Activated T-helper 1 cell treated with anti-CD3 and anti-CD28 coated beads, Interleukin-12 subunit alpha, Interleukin-12 subunit beta, Interleukin-2, Interleukin-4 antibody, amounts not matched to agents 30 ng/mL and 10 ng/mL and 1 ng/mL, durations not matched to agents 14 hours and 24 hours and 36 hours (primary cell): ENCODE data around the gene MS4A5. TPM values are rescaled to one million over a fixed set of nuclear protein-coding genes. Genes with fewer than 3 reads are reported as not detected.
"Not testable (repeated sequence)": the region's sequence is repeated elsewhere in the genome, so short reads cannot be mapped to it uniquely, and the experiment has no call there.

ENCODE experiments used
- DNase-seq: peaks from one replicate; pipeline ENCODE4 v3.0.0; 2021; ENCODE audit warnings: low spot score
- H3K27ac Mint-ChIP-seq: one replicate; pipeline ENCODE4 v1.8.0; 2021; ENCODE audit warnings: mild to moderate bottlenecking, mixed read lengths
- H3K27me3 Mint-ChIP-seq: one replicate; pipeline ENCODE4 v1.8.0; 2022; ENCODE audit warnings: mild to moderate bottlenecking, moderate library complexity, mixed read lengths; ENCODE audit not compliant: insufficient read depth
- H3K36me3 Mint-ChIP-seq: one replicate; pipeline ENCODE4 v1.8.0; 2021; ENCODE audit warnings: low read depth, mixed read lengths
- H3K4me1 Mint-ChIP-seq: one replicate; pipeline ENCODE4 v1.8.0; 2021; ENCODE audit warnings: low read depth, mixed read lengths
- H3K4me3 Mint-ChIP-seq: one replicate; pipeline ENCODE4 v1.8.0; 2021; ENCODE audit warnings: mild to moderate bottlenecking, moderate library complexity, mixed read lengths
- H3K9me3 Mint-ChIP-seq: one replicate; pipeline ENCODE4 v1.8.0; 2021; ENCODE audit warnings: mixed read lengths
- intact Hi-C: fragments of 100-400 bp; cut with micrococcal nuclease; formaldehyde crosslinking; loops from one replicate; pipeline ENCODE4 v1.15.1; 2024
- total RNA-seq: library from RNA; stranded (reverse); gene quantifications from 2 replicates; pipeline ENCODE4 v1.2.3, GENCODE V29; 2022

The MS4A5 gene
- total RNA-seq, 1 donor from 2014 or later = not detected

DNA sequence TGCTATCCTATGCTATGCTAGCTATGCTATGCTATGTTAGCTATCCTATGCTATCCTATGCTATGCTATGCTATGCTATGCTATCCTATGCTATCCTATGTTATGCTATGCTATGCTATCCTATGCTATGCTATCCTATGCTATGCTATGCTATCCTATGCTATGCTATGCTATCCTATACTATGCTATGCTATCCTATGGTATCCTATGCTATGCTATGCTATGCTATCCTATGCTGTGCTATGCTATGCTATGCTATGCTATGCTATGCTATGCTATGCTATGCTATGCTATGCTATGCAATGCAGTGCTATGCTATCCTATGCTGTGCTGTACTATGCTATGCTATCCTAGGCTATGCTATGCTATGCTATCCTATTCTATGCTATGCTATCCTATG is 17.7 kb downstream of the MS4A5 start:
- DNase-seq = no peak
- H3K4me3 Mint-ChIP-seq = no peak overlapping the region

DNA sequence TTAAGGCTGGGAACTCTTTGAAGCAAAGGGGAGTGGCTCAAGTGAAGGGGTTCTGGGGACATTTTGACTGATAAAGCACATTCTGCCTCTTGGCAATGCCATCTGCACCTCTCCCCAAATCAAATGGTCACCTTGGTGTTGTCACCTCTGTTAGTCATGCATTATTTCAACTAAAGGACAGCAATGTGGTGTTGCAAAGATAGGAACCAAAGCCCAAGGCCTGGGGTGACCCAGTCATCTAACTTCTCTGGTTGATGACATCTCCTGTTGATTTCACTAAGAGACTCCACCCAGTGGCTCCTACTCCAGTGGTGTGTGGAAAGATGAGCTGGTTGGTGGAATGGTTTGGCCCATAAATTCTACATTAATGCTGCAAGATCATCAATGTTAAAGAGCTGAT is 18.5 kb downstream of the MS4A5 start:
- Mint-ChIP-seq H3K4me1 (peaks cover 17% of the 10 kb centered on the region), H3K27ac (no peak overlapping the region), H3K27me3 (no peaks in the 10 kb centered on the region), H3K9me3 (no peaks in the 10 kb centered on the region), H3K36me3 (no peaks in the 10 kb centered on the region), H3K4me3 (no peak overlapping the region)
- no peak for DNase-seq
- intact Hi-C loops = no loop called here

More for the DNA sequence above, 17.7 kb downstream of the MS4A5 start:
- no peaks in the 10 kb centered on the region for H3K27me3 Mint-ChIP-seq
- H3K9me3 Mint-ChIP-seq = no peaks in the 10 kb centered on the region
- intact Hi-C loops = no loop called here
- no peak overlapping the region for H3K27ac Mint-ChIP-seq
- H3K36me3 Mint-ChIP-seq = no peaks in the 10 kb centered on the region
- H3K4me1 Mint-ChIP-seq = peaks cover 17% of the 10 kb centered on the region

- H3K4me3 Mint-ChIP-seq, DNase-seq, H3K27me3 Mint-ChIP-seq, H3K27ac Mint-ChIP-seq, intact Hi-C loops, H3K9me3 Mint-ChIP-seq, H3K36me3 Mint-ChIP-seq: not testable (repeated sequence)
- H3K4me1 Mint-ChIP-seq = peaks cover 11% of the 10 kb centered on the region
Measured at GRCh38 chr11:60451185-60451584, 21.8 kb downstream of the MS4A5 start.

DNA sequence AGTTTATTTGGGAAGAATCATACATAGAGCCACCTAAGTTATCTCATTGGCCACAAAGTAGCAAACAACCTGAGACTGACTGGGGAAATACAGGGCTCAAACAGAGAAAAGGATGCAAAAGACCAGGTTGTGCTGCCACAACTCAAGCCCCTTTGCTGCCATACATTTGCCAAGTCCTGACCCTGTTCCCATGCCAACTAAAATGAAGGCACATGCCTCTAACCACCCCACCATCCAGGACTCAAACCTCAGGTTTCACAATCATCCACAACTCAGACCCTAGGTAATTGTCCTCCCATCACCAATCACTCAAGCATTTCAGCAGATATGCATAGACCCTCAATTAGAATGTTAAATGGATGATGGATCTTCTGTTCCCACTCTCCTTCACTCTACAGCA is 24.8 kb downstream of the MS4A5 start:
- Mint-ChIP-seq H3K4me3 (no peak overlapping the region), H3K27me3 (peaks cover 9% of the 10 kb centered on the region), H3K36me3 (no peaks in the 10 kb centered on the region), H3K9me3 (no peaks in the 10 kb centered on the region), H3K4me1 (no peaks in the 10 kb centered on the region), H3K27ac (no peak overlapping the region)
- no peak for DNase-seq
- intact Hi-C loops = no loop called here

GRCh38 chr11:60455531-60456042 is 26.2 kb downstream of the MS4A5 start, which contains the start of gene MS4A1:
TSS of gene MS4A1 (plus strand) at chr11:60455847. CDS start at chr11:60462375, 6,528 bp downstream.
- Mint-ChIP-seq H3K4me1 (no peaks in the 10 kb centered on the region), H3K9me3 (no peaks in the 10 kb centered on the region), H3K27ac (no peak within 1 kb of the TSS), H3K36me3 (no peaks in the 10 kb centered on the region), H3K27me3 (peaks cover 9% of the 10 kb centered on the region), H3K4me3 (no peak within 1 kb of the TSS)
- no peak for DNase-seq
- intact Hi-C loops = no loop called here

GRCh38 chr11:60457576-60457975 is 28.2 kb downstream of the MS4A5 start:
- no peaks in the 10 kb centered on the region for H3K9me3 Mint-ChIP-seq
- no peak for DNase-seq
- H3K27me3 Mint-ChIP-seq = peaks cover 12% of the 10 kb centered on the region
- no peak overlapping the region for H3K4me3 Mint-ChIP-seq
- H3K36me3 Mint-ChIP-seq = no peaks in the 10 kb centered on the region
- H3K4me1 Mint-ChIP-seq = no peaks in the 10 kb centered on the region
- H3K27ac Mint-ChIP-seq = no peak overlapping the region
- intact Hi-C loops = no loop called here

DNA sequence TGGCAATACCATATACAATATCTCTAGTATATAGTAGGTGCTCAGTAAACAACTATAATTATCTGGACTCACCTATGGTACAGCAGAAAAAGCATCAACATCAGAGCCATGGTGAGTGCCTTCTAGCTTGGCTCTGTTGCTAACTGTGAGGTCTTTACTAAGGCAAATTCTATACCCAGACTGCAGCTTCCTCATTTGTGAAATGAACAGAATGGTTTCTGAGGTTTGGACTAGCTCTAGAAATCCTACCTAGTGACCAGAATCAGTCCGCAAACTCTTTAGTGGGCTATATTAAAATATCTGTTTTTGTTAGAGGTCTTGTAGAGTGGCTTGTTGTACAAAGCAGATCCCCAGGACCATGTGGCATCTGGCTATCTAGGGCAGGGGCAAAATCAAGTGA is 30.0 kb downstream of the MS4A5 start:
- no peak overlapping the region for H3K27ac Mint-ChIP-seq
- intact Hi-C loops = no loop called here
- H3K36me3 Mint-ChIP-seq = no peaks in the 10 kb centered on the region
- no peak overlapping the region for H3K4me3 Mint-ChIP-seq
- H3K9me3 Mint-ChIP-seq = no peaks in the 10 kb centered on the region
- H3K4me1 Mint-ChIP-seq = no peaks in the 10 kb centered on the region
- peaks cover 12% of the 10 kb centered on the region for H3K27me3 Mint-ChIP-seq
- DNase-seq = no peak

- Mint-ChIP-seq H3K27me3 (peaks cover 15% of the 10 kb centered on the region), H3K9me3 (no peaks in the 10 kb centered on the region)
- intact Hi-C loops = no loop called here
Measured at GRCh38 chr11:60468829-60469228, 39.5 kb downstream of the MS4A5 start.

DNA sequence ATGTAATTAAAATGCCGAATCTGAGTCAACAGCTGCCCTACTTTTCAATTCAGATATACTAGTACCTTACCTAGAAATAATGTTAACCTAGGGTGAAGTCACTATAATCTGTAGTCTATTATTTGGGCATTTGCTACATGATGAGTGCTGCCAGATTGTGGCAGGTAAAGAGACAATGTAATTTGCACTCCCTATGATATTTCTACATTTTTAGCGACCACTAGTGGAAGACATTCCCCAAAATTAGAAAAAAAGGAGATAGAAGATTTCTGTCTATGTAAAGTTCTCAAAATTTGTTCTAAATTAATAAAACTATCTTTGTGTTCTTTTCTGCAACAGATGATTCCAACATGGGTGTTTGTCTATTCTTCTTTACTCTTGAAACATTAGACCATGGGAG is 40.4 kb downstream of the MS4A5 start:
- Mint-ChIP-seq H3K36me3 (no peaks in the 10 kb centered on the region), H3K4me1 (no peaks in the 10 kb centered on the region), H3K4me3 (no peak overlapping the region), H3K27me3 (peaks cover 15% of the 10 kb centered on the region), H3K27ac (no peak overlapping the region), H3K9me3 (no peaks in the 10 kb centered on the region)
- intact Hi-C loops = no loop called here
- DNase-seq = no peak

More at GRCh38 chr11:60468829-60469228, 39.5 kb downstream of the MS4A5 start:
- H3K4me3 Mint-ChIP-seq = no peak overlapping the region
- no peaks in the 10 kb centered on the region for H3K4me1 Mint-ChIP-seq
- DNase-seq = no peak
- no peaks in the 10 kb centered on the region for H3K36me3 Mint-ChIP-seq
- H3K27ac Mint-ChIP-seq = no peak overlapping the region

DNA sequence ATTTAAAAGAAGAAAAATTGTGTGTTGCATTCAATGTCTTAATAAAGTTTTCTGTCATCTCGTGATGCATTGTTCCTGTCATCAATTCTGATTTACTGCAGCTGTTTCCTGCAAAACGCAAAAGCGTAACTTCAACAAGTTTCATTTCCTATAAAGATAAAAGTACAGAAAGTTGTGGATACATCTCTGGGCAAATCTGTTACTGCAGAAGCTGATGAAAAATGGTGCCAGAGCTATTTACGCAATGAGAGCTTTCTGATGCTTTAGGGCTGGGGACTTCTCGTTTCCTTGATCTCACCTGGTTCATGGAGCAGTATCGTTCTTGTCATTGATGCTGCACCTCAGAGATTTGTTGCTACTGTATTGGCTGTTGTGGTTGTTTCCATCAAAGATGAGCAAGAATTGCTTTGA is 47.7 kb downstream of the MS4A5 start:
- Mint-ChIP-seq H3K27ac (no peak overlapping the region), H3K27me3 (peaks cover 11% of the 10 kb centered on the region), H3K4me3 (no peak overlapping the region), H3K36me3 (no peaks in the 10 kb centered on the region), H3K9me3 (no peaks in the 10 kb centered on the region), H3K4me1 (no peaks in the 10 kb centered on the region)
- no peak for DNase-seq
- intact Hi-C loops = no loop called here

GRCh38 chr11:60482361-60482760 is 53.0 kb downstream of the MS4A5 start:
- H3K27ac Mint-ChIP-seq = no peak overlapping the region
- no peak for DNase-seq
- H3K9me3 Mint-ChIP-seq = no peaks in the 10 kb centered on the region
- intact Hi-C loops = no loop called here
- H3K36me3 Mint-ChIP-seq = no peaks in the 10 kb centered on the region
- no peaks in the 10 kb centered on the region for H3K4me1 Mint-ChIP-seq
- H3K4me3 Mint-ChIP-seq = no peak overlapping the region
- H3K27me3 Mint-ChIP-seq = peaks cover 7% of the 10 kb centered on the region

- DNase-seq = no peak
- intact Hi-C loops = loop anchor here (1.0 kb wide), 1 partner anchor 123 kb away; no protein-coding TSS in a partner anchor
- no peaks in the 10 kb centered on the region for H3K9me3 Mint-ChIP-seq
Measured at GRCh38 chr11:60485987-60486386, 56.6 kb downstream of the MS4A5 start.

DNA sequence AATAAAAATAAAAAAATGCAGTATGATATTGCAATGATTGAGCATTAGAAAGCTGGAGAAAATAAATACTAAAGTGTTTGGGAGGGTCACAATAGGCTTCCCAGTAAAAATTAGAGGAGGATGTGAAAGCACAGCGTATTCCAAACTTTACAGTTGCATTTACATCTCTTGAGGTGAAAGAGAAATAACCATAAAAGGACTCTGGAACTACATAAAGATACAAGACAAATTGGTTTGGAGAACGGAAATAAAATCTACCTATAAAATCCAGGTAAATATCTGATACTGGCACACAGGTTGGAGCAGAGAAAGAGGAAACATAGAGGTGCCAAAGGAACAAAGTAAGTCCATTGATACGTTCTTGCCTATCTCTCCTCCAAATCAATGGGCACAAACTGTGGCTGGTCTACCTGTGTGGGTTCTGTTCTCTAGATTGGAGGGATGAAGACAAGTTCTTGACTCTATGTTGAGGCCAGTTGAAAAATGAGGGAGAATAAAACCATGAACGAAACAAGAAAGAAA is 63.2 kb downstream of the MS4A5 start, which contains the start of gene MS4A12:
MS4A12 (plus strand) TSS at position 291 of the 522 bp plus-strand sequence. CDS start 4,541 bp downstream, outside the sequence.
- intact Hi-C loops = no loop called here
- Mint-ChIP-seq H3K4me1 (no peaks in the 10 kb centered on the region), H3K9me3 (no peaks in the 10 kb centered on the region), H3K4me3 (no peak within 1 kb of the TSS), H3K27me3 (peaks cover 14% of the 10 kb centered on the region), H3K36me3 (no peaks in the 10 kb centered on the region), H3K27ac (no peak within 1 kb of the TSS)
- DNase-seq = no peak

More at GRCh38 chr11:60485987-60486386, 56.6 kb downstream of the MS4A5 start:
- Mint-ChIP-seq H3K4me3 (no peak overlapping the region), H3K36me3 (no peaks in the 10 kb centered on the region), H3K27me3 (peaks cover 8% of the 10 kb centered on the region), H3K27ac (no peak overlapping the region), H3K4me1 (no peaks in the 10 kb centered on the region)

GRCh38 chr11:60493454-60493853 is 64.1 kb downstream of the MS4A5 start:
- H3K9me3 Mint-ChIP-seq = no peaks in the 10 kb centered on the region
- intact Hi-C loops = no loop called here
- no peaks in the 10 kb centered on the region for H3K4me1 Mint-ChIP-seq
- no peak overlapping the region for H3K27ac Mint-ChIP-seq
- no peak overlapping the region for H3K4me3 Mint-ChIP-seq
- DNase-seq = no peak
- H3K36me3 Mint-ChIP-seq = no peaks in the 10 kb centered on the region
- peaks cover 12% of the 10 kb centered on the region for H3K27me3 Mint-ChIP-seq
